Measurements from ENCODE around the gene GNMT.
A peak's percentile ranks its signal among the peaks of the same experiment; 100 is the strongest.
"Not testable (repeated sequence)": the region's sequence is repeated elsewhere in the genome, so short reads cannot be mapped to it uniquely, and the experiment has no call there.

Gene GNMT

GRCh38 chr6:42970871-42971612 is 10.5 kb downstream of the GNMT start:
- DNase-seq: peak in 13 of 42 donors; percentile 15 to 70 (median 41)
- intact Hi-C loops (cut with DNase I): no loop called here

GRCh38 chr6:42971746-42972327 is 11.3 kb downstream of the GNMT start:
- DNase-seq: peak in 2 of 42 donors; percentile 9 to 25
- intact Hi-C loops (cut with DNase I): no loop called here

DNA sequence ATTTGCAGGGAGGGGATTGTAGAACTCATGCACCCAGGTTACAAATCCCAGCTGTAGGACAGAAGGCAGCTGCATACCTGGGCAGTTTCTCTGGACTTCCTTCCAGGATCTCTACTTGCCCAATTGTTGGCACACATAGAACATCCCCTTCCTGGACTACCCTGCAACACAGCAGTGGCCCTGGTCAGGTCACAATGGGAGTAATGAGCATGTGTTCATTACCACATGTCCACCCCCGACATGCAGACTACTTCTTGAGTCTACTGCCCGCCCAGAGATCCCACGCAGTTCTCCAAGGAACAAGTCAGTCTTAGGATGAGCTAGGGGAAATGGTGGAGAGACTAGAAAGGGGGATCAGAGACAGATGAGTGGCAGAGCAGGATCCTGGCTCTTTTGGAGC is 13.4 kb downstream of the GNMT start:
- intact Hi-C loops (cut with DNase I): no loop called here
- DNase-seq: no peak

GRCh38 chr6:42974919-42975505 is 14.5 kb downstream of the GNMT start:
- intact Hi-C loops (cut with DNase I): no loop called here
- DNase-seq: no peak

- peak in 1 of 42 donors; percentile 20 for DNase-seq
- intact Hi-C loops (cut with DNase I): no loop called here
Observed at GRCh38 chr6:42978487-42978838, 17.9 kb downstream of the GNMT start.

- intact Hi-C loops (cut with DNase I): no loop called here
Observed at GRCh38 chr6:42978839-42979522, 18.4 kb downstream of the GNMT start, which contains the start of gene PEX6. Gene PEX6 (minus strand): TSS chr6:42979181. CDS start chr6:42979150, 31 bp downstream.

DNA sequence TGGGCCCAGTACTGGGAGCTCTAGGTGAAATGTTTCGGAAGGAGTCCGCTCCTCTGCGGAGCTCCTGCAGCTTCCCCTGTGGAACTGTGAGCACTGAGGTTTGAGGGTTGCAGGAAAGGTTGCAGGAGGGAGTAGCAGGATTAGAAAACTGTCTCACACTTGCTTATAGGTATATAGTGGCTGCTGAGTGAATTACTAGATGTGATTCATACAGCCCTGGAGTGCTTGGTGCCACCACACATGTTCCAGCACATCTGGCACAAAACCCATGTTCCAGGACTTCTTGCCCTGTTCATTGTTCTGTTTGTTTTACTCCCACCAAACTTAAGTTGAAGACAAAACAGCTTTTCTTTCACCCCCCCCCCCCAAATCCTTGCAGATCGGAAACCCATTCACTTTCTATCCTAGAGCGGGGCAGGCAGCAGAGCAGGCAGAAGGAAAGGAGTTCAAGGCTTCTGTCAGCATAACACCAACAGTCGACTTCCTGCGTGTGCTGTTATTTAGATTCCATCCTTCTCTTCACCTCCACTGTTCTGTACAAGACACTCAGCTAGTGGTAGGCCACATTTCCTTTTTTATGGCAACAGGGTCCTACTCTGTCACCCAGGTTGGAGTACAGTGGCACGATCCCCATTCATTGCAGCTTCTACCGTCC is 19.1 kb downstream of the GNMT start:
- intact Hi-C loops (cut with DNase I): no loop called here
- peak in 4 of 42 donors; percentile 15 to 63 (median 28) for DNase-seq

More at GRCh38 chr6:42978839-42979522, 18.4 kb downstream of the GNMT start, which contains the start of gene PEX6:
- peak; percentile 75 to 97 (median 91) for DNase-seq

GRCh38 chr6:42981836-42982235 is 21.3 kb downstream of the GNMT start:
- no peak for DNase-seq
- intact Hi-C loops (cut with DNase I): no loop called here

- intact Hi-C loops (cut with DNase I): loop anchor here (2.0 kb wide), 1 partner anchor 31 kb away; the partner anchor contains the start of gene KLHDC3
- DNase-seq: peak; percentile 91 to 100 (median 99)
Observed at GRCh38 chr6:42984001-42984923, 23.7 kb downstream of the GNMT start, which contains the start of gene PPP2R5D. Gene PPP2R5D (plus strand): TSS chr6:42984570. CDS start chr6:42984678, 108 bp downstream.

GRCh38 chr6:42984924-42985475 is 24.4 kb downstream of the GNMT start:
- intact Hi-C loops (cut with DNase I): loop anchor here (2.0 kb wide), 1 partner anchor 30 kb away; the partner anchor contains the start of gene KLHDC3
- DNase-seq: no peak

- intact Hi-C loops (cut with DNase I): no loop called here
- DNase-seq: peak in 14 of 42 donors; percentile 21 to 74 (median 40)
Observed at GRCh38 chr6:42987533-42988451, 27.2 kb downstream of the GNMT start.

- no peak for DNase-seq
- intact Hi-C loops (cut with DNase I): no loop called here
Observed at GRCh38 chr6:42988486-42989020, 28.0 kb downstream of the GNMT start.

DNA sequence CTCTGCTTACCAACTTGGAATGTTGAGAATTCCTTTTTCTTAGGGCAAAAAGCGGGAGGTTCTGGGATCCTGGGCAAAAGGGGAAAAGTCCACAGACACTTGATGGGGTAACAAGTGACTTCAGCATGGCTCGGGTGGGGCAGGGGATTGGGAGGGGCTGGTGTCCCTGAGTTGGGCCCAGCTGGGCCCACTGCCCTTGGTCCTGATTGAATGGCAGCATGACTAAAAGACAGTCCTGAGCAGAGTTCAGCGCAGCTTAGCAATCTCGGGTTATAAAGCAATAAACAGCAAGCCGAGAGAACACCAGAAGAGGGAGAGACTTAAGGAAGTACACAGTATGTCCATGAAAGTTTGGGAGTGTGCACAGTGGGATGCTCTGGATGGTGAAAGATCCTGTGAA is 29.4 kb downstream of the GNMT start:
- DNase-seq: no peak
- intact Hi-C loops (cut with DNase I): no loop called here

DNA sequence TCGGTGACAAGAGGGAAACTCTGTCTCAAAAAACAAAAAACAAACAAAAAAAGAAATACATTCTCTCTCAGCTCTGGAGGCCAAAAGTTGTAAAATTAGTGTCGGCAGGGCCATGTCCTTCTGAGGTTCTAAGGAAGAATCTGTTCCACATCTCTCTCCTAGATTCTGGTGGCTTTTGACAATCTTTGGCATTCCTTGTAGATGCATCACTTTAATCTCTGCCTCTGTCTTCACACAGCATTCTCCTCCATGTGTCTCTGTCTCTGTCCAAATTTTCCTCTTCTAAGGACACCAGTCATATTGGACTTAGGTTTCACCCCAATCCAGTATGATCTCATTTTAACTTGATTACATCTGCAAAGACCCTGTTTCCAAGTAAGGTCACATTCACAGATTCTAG is 32.9 kb downstream of the GNMT start:
- no peak for DNase-seq
- intact Hi-C loops (cut with DNase I): no loop called here

DNA sequence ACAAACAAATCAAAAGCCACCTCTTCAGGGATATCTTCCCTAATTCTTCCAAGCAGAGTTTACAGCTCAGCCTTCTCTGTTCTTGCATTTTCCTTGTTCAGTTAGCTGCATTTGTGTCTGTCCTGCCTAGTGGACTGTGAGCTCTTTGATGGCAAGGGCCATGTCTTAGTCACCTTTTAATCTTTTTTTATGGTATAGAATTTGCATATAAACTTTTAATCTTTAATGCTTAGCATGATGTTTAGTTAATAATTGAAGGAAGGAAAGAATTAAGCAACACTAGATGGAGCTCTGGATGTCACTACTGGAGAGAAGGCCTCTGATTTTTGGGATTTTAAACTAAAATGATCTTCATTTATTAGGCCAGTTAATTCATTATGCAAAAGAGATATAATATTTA is 36.0 kb downstream of the GNMT start:
- no peak for DNase-seq

DNA sequence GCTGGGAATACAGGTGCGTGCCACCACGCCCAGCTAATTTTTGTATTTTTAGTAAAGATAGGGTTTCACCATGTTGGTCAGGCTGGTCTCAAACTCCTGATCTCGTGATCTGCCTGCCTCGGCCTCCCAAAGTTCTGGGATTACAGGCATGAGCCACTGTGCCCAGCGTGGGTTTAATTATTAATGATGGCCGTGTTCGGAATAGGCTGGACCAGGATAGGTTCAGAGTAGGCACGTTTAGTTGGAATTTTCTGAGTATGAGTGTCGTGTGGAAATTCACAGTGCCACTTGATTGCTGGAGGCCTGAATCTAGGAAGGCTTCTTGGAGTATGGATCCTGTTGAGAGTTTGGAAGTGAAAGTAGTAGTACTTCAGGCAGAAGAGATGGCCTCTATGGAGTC is 37.7 kb downstream of the GNMT start:
- DNase-seq; intact Hi-C loops (cut with DNase I): not testable (repeated sequence)

More for the DNA sequence above, 36.0 kb downstream of the GNMT start:
- intact Hi-C loops (cut with DNase I): no loop called here
